Esophagus muscularis mucosa (tissue), 3 donors: ENCODE data around the gene CHAF1A.

Source experiments
- POLR2A ChIP-seq: fragments of 450-650 bp; IDR thresholded peaks from one replicate; pipeline ENCODE4 v1.6.1; 2017; ENCODE audit warnings: antibody characterized with exemption, moderate library complexity, mild to moderate bottlenecking, low read depth
- POLR2AphosphoS5 ChIP-seq, 2 donors: sonication (generic); formaldehyde crosslinking; IDR thresholded peaks; one replicate each; pipeline ENCODE4 v1.6.1; 2017; ENCODE audit warnings: antibody characterized with exemption in 2 of 2
- TF ChIP-seq, protein P1 (sequence below), 3 experiments: fragments of 200-600 bp in 2 of 3; fragments of 450-650 bp in 1 of 3; sonication (generic) in 2 of 3; IDR thresholded peaks; one replicate each; pipeline ENCODE4 v1.5.1; 2017 to 2019; ENCODE audit warnings: antibody characterized with exemption in 3 of 3, mild to moderate bottlenecking in 2 of 3, moderate library complexity in 1 of 3

DNA sequence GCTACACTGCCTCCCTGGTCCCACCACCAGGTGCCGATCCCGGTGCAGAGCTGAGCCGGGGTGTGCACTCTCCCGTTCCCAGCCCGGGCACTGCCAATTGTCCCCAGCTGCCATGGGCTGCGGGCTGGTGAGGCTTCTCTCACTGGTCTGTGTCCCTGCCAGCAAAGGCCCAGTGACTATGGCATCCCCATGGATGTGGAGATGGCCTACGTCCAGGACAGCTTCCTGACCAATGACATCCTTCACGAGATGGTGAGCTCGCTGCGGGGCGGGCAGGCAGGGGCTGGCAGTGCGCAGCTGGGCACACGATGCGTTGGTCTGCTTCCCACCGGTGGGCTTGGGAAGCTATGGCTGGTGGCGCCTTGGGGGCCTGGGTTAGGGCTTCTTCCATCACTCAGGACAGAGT lies 44.5 kb upstream of the CHAF1A start:
- TF ChIP-seq, protein P1, sequence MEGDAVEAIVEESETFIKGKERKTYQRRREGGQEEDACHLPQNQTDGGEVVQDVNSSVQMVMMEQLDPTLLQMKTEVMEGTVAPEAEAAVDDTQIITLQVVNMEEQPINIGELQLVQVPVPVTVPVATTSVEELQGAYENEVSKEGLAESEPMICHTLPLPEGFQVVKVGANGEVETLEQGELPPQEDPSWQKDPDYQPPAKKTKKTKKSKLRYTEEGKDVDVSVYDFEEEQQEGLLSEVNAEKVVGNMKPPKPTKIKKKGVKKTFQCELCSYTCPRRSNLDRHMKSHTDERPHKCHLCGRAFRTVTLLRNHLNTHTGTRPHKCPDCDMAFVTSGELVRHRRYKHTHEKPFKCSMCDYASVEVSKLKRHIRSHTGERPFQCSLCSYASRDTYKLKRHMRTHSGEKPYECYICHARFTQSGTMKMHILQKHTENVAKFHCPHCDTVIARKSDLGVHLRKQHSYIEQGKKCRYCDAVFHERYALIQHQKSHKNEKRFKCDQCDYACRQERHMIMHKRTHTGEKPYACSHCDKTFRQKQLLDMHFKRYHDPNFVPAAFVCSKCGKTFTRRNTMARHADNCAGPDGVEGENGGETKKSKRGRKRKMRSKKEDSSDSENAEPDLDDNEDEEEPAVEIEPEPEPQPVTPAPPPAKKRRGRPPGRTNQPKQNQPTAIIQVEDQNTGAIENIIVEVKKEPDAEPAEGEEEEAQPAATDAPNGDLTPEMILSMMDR (IDR thresholded peaks at IDR 0.05) = no peak
- TF ChIP-seq POLR2A = no peak
- TF ChIP-seq POLR2AphosphoS5 (IDR thresholded peaks at IDR 0.05) = no peak
